GM20000 (cell line): ENCODE results near the gene TRDN.
"Not testable (repeated sequence)": the region's sequence is repeated elsewhere in the genome, so short reads cannot be mapped to it uniquely, and the experiment has no call there.

Experiments used
- DNase-seq: peaks from one replicate; pipeline ENCODE4 v3.0.0; 2012; ENCODE audit warnings: low spot score
- TF ChIP-seq, protein P1 (sequence below): IDR thresholded peaks from 2 replicates; pipeline ENCODE4 v1.5.1; 2012; ENCODE audit warnings: mild to moderate bottlenecking, control low read depth; ENCODE audit errors: extremely low read depth, missing control alignments

TRDN gene

DNA sequence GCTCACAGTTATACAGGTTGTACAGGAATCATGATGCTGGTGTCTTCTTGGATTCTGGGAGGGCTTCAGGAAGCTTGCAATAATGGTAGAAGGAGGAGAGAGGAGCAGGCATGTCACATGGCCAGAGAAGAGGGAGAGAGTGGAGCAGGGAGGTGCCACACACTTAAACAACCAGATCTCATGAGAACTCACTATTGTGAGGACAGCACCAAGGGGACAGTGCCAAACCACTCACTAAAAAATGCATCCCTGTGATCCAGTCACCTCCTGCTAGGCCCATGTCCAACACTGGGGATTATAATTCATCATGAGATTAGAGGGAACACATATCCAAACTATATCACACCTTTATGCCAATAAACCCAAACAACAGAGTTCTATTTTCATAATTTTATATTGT, 67.2 kb downstream of the TRDN start:
- TF ChIP-seq, protein P1, sequence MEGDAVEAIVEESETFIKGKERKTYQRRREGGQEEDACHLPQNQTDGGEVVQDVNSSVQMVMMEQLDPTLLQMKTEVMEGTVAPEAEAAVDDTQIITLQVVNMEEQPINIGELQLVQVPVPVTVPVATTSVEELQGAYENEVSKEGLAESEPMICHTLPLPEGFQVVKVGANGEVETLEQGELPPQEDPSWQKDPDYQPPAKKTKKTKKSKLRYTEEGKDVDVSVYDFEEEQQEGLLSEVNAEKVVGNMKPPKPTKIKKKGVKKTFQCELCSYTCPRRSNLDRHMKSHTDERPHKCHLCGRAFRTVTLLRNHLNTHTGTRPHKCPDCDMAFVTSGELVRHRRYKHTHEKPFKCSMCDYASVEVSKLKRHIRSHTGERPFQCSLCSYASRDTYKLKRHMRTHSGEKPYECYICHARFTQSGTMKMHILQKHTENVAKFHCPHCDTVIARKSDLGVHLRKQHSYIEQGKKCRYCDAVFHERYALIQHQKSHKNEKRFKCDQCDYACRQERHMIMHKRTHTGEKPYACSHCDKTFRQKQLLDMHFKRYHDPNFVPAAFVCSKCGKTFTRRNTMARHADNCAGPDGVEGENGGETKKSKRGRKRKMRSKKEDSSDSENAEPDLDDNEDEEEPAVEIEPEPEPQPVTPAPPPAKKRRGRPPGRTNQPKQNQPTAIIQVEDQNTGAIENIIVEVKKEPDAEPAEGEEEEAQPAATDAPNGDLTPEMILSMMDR, result no peak
- no peak for DNase-seq

- TF ChIP-seq, protein P1, result no peak
- no peak for DNase-seq
Measured at GRCh38 chr6:123565529-123565928, 71.2 kb downstream of the TRDN start.

DNA sequence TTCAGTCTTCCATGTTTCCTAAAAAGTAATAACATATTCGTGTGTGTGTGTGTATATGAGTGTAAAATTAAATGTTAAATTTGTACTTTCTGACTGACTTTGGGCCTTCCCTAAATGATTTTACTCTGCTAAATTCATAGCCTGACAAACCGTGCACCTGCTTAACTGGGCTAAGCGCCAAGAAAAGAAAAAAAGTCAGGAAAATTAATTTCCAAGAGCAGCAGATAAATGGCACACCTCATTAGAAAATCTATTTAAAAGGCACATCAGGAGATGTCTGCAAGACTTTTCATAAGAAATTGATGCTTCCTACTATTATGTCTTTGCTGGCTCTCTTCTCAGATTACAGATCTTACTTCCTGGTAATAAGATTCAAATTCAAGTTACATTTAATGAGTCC, 72.4 kb downstream of the TRDN start:
- DNase-seq, result no peak
- TF ChIP-seq, protein P1, result no peak

- DNase-seq, result no peak
Measured at GRCh38 chr6:123562677-123563076, 74.1 kb downstream of the TRDN start.

GRCh38 chr6:123562264-123562663, 74.5 kb downstream of the TRDN start:
- no peak for DNase-seq

More at GRCh38 chr6:123562677-123563076, 74.1 kb downstream of the TRDN start:
- TF ChIP-seq, protein P1, result no peak

DNA sequence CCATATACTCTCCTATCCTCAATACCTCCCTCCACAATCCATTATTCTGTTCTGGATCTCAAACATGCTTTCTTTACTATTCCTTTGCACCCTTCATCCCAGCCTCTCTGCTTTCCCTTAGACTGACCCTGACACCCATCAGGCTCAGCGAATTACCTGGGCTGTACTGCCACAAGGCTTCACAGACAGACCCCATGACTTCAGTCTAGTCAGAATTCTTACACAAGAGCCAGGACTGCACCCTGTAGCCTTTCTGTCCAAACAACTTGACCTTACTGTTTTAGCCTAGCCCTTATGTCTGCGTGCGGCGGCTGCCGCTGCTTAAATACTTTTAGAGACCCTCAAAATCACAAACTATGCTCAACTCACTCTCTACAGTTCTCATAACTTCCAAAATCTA, 76.9 kb downstream of the TRDN start:
- not testable (repeated sequence) for DNase-seq

More at GRCh38 chr6:123562264-123562663, 74.5 kb downstream of the TRDN start:
- TF ChIP-seq, protein P1, result no peak

DNA sequence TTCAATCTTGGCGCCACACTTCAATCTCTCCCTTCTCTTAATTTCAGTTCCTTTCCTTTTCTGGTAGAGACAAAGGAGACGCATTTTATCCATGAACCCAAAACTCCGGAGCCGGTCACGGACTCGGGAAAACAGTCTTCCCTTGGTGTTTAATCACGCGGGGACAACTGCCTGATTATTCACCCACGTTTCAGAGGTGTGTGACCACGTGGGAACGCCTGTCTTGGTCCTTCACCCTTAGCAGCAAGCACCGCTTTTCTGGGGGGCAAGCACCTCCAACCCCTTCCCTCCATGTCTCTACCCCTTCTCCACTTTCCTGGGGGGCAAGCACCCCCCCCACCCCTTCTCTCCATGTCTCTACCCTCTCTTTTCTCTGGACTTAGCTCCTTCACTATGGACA, 79.3 kb downstream of the TRDN start:
- DNase-seq, result not testable (repeated sequence)

GRCh38 chr6:123551939-123552707, 84.6 kb downstream of the TRDN start:
- TF ChIP-seq, protein P1, result no peak
- no peak for DNase-seq
